Mesenchymal stem cell (in vitro differentiated cells and primary cell): ENCODE measurements around the gene CD46.

Experiments
- DNase-seq: peaks from one replicate; pipeline ENCODE4 v3.0.0-alpha.2; 2013
- H2AFZ ChIP-seq: one replicate; pipeline ENCODE4 v1.6.1; 2013; ENCODE audit warnings: low read depth, mild to moderate bottlenecking, control low read depth, inconsistent platforms, low read length, moderate library complexity
- H2AK5ac ChIP-seq: 2 replicates; pipeline ENCODE4 v1.6.1; 2013; ENCODE audit warnings: low read length, moderate library complexity, mild to moderate bottlenecking, inconsistent platforms; ENCODE audit not compliant: severe bottlenecking
- H2BK120ac ChIP-seq: one replicate; pipeline ENCODE4 v1.6.1; 2013; ENCODE audit warnings: low read depth, mild to moderate bottlenecking, inconsistent platforms, low read length, moderate library complexity
- H2BK12ac ChIP-seq, 2 experiments: one replicate each; pipeline ENCODE4 v1.6.1; 2013; ENCODE audit warnings: inconsistent platforms in 2 of 2, low read length in 2 of 2, mild to moderate bottlenecking in 2 of 2, moderate library complexity in 2 of 2, control low read depth in 1 of 2
- H2BK15ac ChIP-seq: one replicate; pipeline ENCODE4 v1.6.1; 2013; ENCODE audit warnings: mild to moderate bottlenecking, low read depth, inconsistent platforms; ENCODE audit not compliant: poor library complexity, severe bottlenecking
- H2BK5ac ChIP-seq: 2 replicates; pipeline ENCODE4 v1.6.1; 2013; ENCODE audit warnings: low read depth, mild to moderate bottlenecking, low read length, control low read depth, inconsistent platforms; ENCODE audit not compliant: poor library complexity, severe bottlenecking
- H3K14ac ChIP-seq, 2 experiments: one replicate each; pipeline ENCODE4 v1.6.1; 2013; ENCODE audit warnings: inconsistent platforms in 2 of 2, low read length in 2 of 2, control low read depth in 1 of 2, mild to moderate bottlenecking in 1 of 2, moderate library complexity in 1 of 2
- H3K18ac ChIP-seq, 2 experiments: one replicate each; pipeline ENCODE4 v1.6.1; 2013; ENCODE audit warnings: inconsistent platforms in 2 of 2, low read length in 2 of 2, control low read depth in 1 of 2, low read depth in 1 of 2, mild to moderate bottlenecking in 1 of 2
- H3K23ac ChIP-seq, 2 experiments: one replicate each; pipeline ENCODE4 v1.6.1; 2013; ENCODE audit warnings: inconsistent platforms in 2 of 2, low read length in 2 of 2, mild to moderate bottlenecking in 2 of 2, moderate library complexity in 2 of 2, control low read depth in 1 of 2
- H3K27ac ChIP-seq: 2 replicates; pipeline ENCODE4 v1.5.1; 2013; ENCODE audit warnings: mild to moderate bottlenecking, moderate library complexity, low read length, control low read depth, inconsistent platforms; ENCODE audit not compliant: poor library complexity, severe bottlenecking
- H3K27me3 ChIP-seq, 2 experiments: 2 replicates each; pipeline versions ENCODE4 v1.6.1 to v1.7.0; 2013; ENCODE audit warnings: low read length in 2 of 2, mild to moderate bottlenecking in 2 of 2, moderate library complexity in 2 of 2, control low read depth in 1 of 2, inconsistent platforms in 1 of 2; ENCODE audit not compliant: control insufficient read depth in 1 of 2, insufficient read depth in 1 of 2
- H3K36me3 ChIP-seq, 2 experiments: 2 replicates each; pipeline versions ENCODE4 v1.6.1 to v1.7.0; 2013; ENCODE audit warnings: low read length in 2 of 2, control low read depth in 1 of 2, inconsistent platforms in 1 of 2, low read depth in 1 of 2, mild to moderate bottlenecking in 1 of 2; ENCODE audit not compliant: insufficient read depth in 2 of 2, control insufficient read depth in 1 of 2
- H3K4ac ChIP-seq, 2 experiments: one replicate each; pipeline ENCODE4 v1.6.1; 2013; ENCODE audit warnings: inconsistent platforms in 2 of 2, low read length in 2 of 2, mild to moderate bottlenecking in 2 of 2, moderate library complexity in 2 of 2, control low read depth in 1 of 2, low read depth in 1 of 2
- H3K4me1 ChIP-seq: 2 replicates; pipeline ENCODE4 v1.6.1; 2013; ENCODE audit warnings: low read depth, low read length, control low read depth; ENCODE audit not compliant: control insufficient read depth, insufficient read depth
- H3K4me2 ChIP-seq: 2 replicates; pipeline ENCODE4 v1.6.1; 2013; ENCODE audit warnings: low read length, mild to moderate bottlenecking, inconsistent platforms; ENCODE audit not compliant: poor library complexity, severe bottlenecking
- H3K4me3 ChIP-seq, 2 experiments: 2 replicates each; pipeline versions ENCODE4 v1.5.1 to v1.7.0; 2013; ENCODE audit warnings: low read length in 2 of 2, mild to moderate bottlenecking in 2 of 2, control low read depth in 1 of 2, low read depth in 1 of 2; ENCODE audit not compliant: insufficient read depth in 1 of 2
- H3K79me1 ChIP-seq: replicated peaks from 2 replicates; pipeline ENCODE4 v1.6.1; 2013; ENCODE audit warnings: mild to moderate bottlenecking, control low read depth, low read length, inconsistent platforms; ENCODE audit not compliant: poor library complexity, severe bottlenecking
- H3K9ac ChIP-seq: 2 replicates; pipeline ENCODE4 v1.7.0; 2013; ENCODE audit warnings: mild to moderate bottlenecking, low read length, moderate library complexity
- H3K9me3 ChIP-seq: 2 replicates; pipeline ENCODE4 v1.7.0; 2013; ENCODE audit warnings: mild to moderate bottlenecking, low read length; ENCODE audit not compliant: control insufficient read depth
- H4K8ac ChIP-seq: one replicate; pipeline ENCODE4 v1.6.1; 2013; ENCODE audit warnings: inconsistent platforms, mild to moderate bottlenecking, low read length, moderate library complexity
- H4K91ac ChIP-seq: one replicate; pipeline ENCODE4 v1.6.1; 2013; ENCODE audit warnings: mild to moderate bottlenecking, low read length, inconsistent platforms
- WGBS: methylation state at CpG from one replicate; pipeline ENCODE4 v1.1.7; 2013; ENCODE audit warnings: mixed read lengths; 5-methylcytosine and 5-hydroxymethylcytosine counted together

The CD46 gene

DNA sequence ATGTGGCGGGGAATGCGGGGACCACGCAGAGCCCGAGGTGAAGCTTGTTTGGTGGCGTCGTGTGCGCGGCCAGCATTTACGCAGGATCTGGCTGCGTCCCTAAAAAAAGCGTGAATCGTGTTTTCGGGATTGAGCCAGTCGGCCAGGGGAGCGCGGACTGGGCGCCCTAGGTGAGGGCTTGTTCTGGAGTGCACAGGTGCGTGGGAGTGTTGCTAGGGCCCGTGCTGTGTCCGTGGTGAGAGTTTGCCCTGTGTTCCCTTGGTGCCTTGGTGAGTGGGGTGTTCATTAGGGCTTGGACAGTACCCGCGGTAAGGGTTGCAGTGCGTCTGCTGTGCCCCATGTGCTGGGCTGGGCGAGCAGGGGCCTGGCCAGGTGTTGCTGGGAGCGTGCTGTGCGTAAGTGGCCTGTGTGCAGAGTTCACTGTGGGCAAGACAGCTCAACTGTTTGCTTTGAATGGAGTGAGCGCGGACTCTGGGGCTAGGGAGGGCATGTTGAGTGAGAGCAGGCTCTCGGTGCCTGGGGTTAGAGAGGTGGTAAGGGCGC lies 673 bp downstream of the CD46 start:
- no peaks in the 10 kb centered on the region for H3K27me3 ChIP-seq
- no peak overlapping the region for H2BK5ac ChIP-seq
- H3K27ac ChIP-seq, result peak overlapping the region; percentile 82
- no peaks in the 10 kb centered on the region for H3K9me3 ChIP-seq
- no peak overlapping the region for H2BK120ac ChIP-seq
- peak overlapping the region; percentile 93 to 99 for H3K4me3 ChIP-seq
- H3K9ac ChIP-seq, result peak overlapping the region; percentile 94
- H3K4me2 ChIP-seq, result peak overlapping the region; percentile 94
- peak overlapping the region in 1 of 2 experiments; percentile 100 for H3K14ac ChIP-seq
- H4K8ac ChIP-seq, result peak overlapping the region; percentile 61
- H3K23ac ChIP-seq, result peak overlapping the region; percentile 92 to 100
- H3K4ac ChIP-seq, result peak overlapping the region; percentile 20 to 94
- peaks cover 0 to 9% of the 10 kb centered on the region in 2 experiments for H3K36me3 ChIP-seq
- peak overlapping the region; percentile 64 for H4K91ac ChIP-seq
- peak overlapping the region; percentile 18 to 95 for H2BK12ac ChIP-seq
- peak; percentile 40 for DNase-seq
- H2AFZ ChIP-seq, result peak overlapping the region; percentile 87
- H2BK15ac ChIP-seq, result peak overlapping the region; percentile 97
- 1% methylated on average over 30 of the region's 30 CpGs for WGBS
- peaks cover 15% of the 10 kb centered on the region for H3K4me1 ChIP-seq
- H3K18ac ChIP-seq, result peak overlapping the region; percentile 73 to 96
- H3K79me1 ChIP-seq, result peaks cover 7% of the 10 kb centered on the region
- no peak overlapping the region for H2AK5ac ChIP-seq

GRCh38 chr1:207753611-207754010 lies 1.8 kb downstream of the CD46 start:
- Histone ChIP-seq H3K79me1 (peaks cover 12% of the 10 kb centered on the region), H3K18ac (no peak overlapping the region), H3K4me2 (no peak overlapping the region), H2AK5ac (no peak overlapping the region), H2BK120ac (no peak overlapping the region), H2BK12ac (no peak overlapping the region), H3K9ac (peak overlapping the region; percentile 94), H3K23ac (no peak overlapping the region), H3K27ac (no peak overlapping the region), H2AFZ (no peak overlapping the region), H4K91ac (no peak overlapping the region), H3K27me3 (no peaks in the 10 kb centered on the region), H3K9me3 (no peaks in the 10 kb centered on the region), H3K4ac (no peak overlapping the region), H2BK15ac (no peak overlapping the region), H2BK5ac (no peak overlapping the region), H3K14ac (no peak overlapping the region), H3K4me3 (peak overlapping the region in 1 of 2 experiments; percentile 99), H3K4me1 (peaks cover 15% of the 10 kb centered on the region), H3K36me3 (peaks cover 0 to 20% of the 10 kb centered on the region in 2 experiments), H4K8ac (no peak overlapping the region)
- DNase-seq, result no peak
- 87% methylated on average over 3 of the region's 7 CpGs for WGBS

GRCh38 chr1:207754011-207754410 lies 2.2 kb downstream of the CD46 start:
- Histone ChIP-seq H3K4me2 (no peak overlapping the region), H3K4me3 (peak overlapping the region in 1 of 2 experiments; percentile 99), H3K27ac (no peak overlapping the region), H3K4me1 (peaks cover 15% of the 10 kb centered on the region), H3K9ac (peak overlapping the region; percentile 94), H2BK5ac (no peak overlapping the region), H2BK12ac (no peak overlapping the region), H4K91ac (no peak overlapping the region), H2AK5ac (no peak overlapping the region), H2BK15ac (no peak overlapping the region), H3K9me3 (no peaks in the 10 kb centered on the region), H3K23ac (no peak overlapping the region), H3K14ac (no peak overlapping the region), H3K18ac (no peak overlapping the region), H3K27me3 (no peaks in the 10 kb centered on the region), H3K4ac (no peak overlapping the region), H2BK120ac (no peak overlapping the region), H4K8ac (no peak overlapping the region), H3K79me1 (peaks cover 13% of the 10 kb centered on the region), H3K36me3 (peaks cover 0 to 24% of the 10 kb centered on the region in 2 experiments), H2AFZ (no peak overlapping the region)
- no peak for DNase-seq
- 54% methylated on average over 3 of the region's 4 CpGs for WGBS

DNA sequence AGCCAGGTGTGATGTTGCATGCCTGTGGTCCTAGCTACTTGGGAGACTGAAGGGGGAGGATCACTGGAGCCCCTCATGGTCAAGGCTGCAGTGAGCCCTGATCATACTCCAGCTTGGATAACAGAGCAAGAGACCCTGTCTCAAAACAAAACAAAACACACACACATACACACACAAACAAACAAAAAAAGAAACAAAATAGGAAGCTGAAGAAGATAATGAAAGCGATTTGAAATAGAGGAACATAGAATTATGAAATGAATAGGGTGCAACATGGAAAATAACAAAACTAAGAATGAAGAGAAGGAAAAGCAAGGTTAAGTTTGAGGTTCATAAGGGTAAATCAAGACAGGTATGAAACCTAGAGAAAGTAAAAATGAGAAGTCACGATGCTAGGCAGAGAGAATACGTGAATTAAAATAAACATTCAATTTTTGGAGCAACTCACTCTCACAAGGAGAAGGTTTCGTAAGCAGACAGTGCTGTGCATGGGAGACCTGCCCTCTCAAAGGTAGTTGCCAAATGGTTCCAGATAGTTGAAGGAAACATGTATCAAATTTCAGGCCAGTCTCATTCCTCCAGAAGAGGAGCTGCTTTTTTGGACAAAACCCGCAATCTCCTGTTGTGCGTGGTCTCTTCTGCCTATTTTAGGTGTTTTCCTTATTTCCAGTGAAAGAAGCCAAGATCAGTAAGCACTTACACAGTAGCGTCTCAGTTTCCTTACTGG lies 3.3 kb downstream of the CD46 start:
- H3K9me3 ChIP-seq, result no peaks in the 10 kb centered on the region
- no peak overlapping the region for H3K14ac ChIP-seq
- no peak overlapping the region for H2BK15ac ChIP-seq
- H3K27ac ChIP-seq, result no peak overlapping the region
- no peak overlapping the region for H4K8ac ChIP-seq
- H3K18ac ChIP-seq, result no peak overlapping the region
- peaks cover 4 to 35% of the 10 kb centered on the region in 2 experiments for H3K36me3 ChIP-seq
- H3K4ac ChIP-seq, result no peak overlapping the region
- H3K9ac ChIP-seq, result peak overlapping the region; percentile 26
- no peak overlapping the region for H4K91ac ChIP-seq
- no peak overlapping the region for H2AK5ac ChIP-seq
- H2AFZ ChIP-seq, result no peak overlapping the region
- no peak overlapping the region for H2BK5ac ChIP-seq
- H3K27me3 ChIP-seq, result no peaks in the 10 kb centered on the region
- no peak overlapping the region for H2BK120ac ChIP-seq
- H2BK12ac ChIP-seq, result no peak overlapping the region
- WGBS, result over 99% methylated on average over 7 of the region's 7 CpGs
- no peak overlapping the region for H3K4me2 ChIP-seq
- H3K4me3 ChIP-seq, result peak overlapping the region in 1 of 2 experiments; percentile 11
- no peak overlapping the region for H3K23ac ChIP-seq
- H3K4me1 ChIP-seq, result peaks cover 15% of the 10 kb centered on the region
- DNase-seq, result no peak
- peaks cover 17% of the 10 kb centered on the region for H3K79me1 ChIP-seq
